Measurements from ENCODE around the gene KIF4B.

DNA sequence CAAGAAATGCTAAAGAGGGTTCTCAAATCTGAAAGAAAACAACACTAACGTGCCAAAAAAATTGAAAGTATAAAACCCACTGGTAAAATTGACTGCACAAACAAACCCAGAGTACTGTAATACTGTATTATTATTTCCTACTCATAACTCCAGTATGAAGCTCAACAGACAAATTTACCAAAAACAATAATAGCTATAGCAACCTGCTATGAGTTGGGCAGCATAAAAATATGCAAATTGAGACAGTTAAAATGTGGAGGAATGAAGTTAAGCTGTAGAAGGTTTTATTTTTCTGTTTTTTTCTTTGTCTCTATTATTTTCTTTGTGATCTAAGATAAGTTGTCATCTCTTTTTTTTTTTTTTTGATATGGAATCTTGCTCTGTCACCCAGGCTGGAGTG is 15.7 kb downstream of the KIF4B start:
- TF ChIP-seq POLR2AphosphoS5 (IDR thresholded peaks at IDR 0.05; ENCODE audit: low read depth, low read length): no peak
- TF ChIP-seq, protein P1, sequence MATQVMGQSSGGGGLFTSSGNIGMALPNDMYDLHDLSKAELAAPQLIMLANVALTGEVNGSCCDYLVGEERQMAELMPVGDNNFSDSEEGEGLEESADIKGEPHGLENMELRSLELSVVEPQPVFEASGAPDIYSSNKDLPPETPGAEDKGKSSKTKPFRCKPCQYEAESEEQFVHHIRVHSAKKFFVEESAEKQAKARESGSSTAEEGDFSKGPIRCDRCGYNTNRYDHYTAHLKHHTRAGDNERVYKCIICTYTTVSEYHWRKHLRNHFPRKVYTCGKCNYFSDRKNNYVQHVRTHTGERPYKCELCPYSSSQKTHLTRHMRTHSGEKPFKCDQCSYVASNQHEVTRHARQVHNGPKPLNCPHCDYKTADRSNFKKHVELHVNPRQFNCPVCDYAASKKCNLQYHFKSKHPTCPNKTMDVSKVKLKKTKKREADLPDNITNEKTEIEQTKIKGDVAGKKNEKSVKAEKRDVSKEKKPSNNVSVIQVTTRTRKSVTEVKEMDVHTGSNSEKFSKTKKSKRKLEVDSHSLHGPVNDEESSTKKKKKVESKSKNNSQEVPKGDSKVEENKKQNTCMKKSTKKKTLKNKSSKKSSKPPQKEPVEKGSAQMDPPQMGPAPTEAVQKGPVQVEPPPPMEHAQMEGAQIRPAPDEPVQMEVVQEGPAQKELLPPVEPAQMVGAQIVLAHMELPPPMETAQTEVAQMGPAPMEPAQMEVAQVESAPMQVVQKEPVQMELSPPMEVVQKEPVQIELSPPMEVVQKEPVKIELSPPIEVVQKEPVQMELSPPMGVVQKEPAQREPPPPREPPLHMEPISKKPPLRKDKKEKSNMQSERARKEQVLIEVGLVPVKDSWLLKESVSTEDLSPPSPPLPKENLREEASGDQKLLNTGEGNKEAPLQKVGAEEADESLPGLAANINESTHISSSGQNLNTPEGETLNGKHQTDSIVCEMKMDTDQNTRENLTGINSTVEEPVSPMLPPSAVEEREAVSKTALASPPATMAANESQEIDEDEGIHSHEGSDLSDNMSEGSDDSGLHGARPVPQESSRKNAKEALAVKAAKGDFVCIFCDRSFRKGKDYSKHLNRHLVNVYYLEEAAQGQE (IDR thresholded peaks at IDR 0.05; ENCODE audit: insufficient read depth in 1 of 2, low read depth in 2 of 2, low read length in 2 of 2): no peak
- no peak for TF ChIP-seq SIN3A (IDR thresholded peaks at IDR 0.05; ENCODE audit: borderline replicate concordance, insufficient read depth, low read length)
- TF ChIP-seq TAF1 (IDR thresholded peaks at IDR 0.05; ENCODE audit: borderline replicate concordance, insufficient read depth, low read length): no peak
- no peak for TF ChIP-seq FOXP2 (optimal IDR thresholded peaks at IDR 0.05; ENCODE audit: borderline replicate concordance, extremely low read depth, extremely low read length, insufficient read depth)

All from PFSK-1 (cell line).